ENCODE results near the gene MIB1.

GRCh38 chr18:21706386-21706865 lies 34.2 kb upstream of the MIB1 start:
- TF ChIP-seq CTCF (IDR thresholded peaks at IDR 0.05; ENCODE audit: low read length) (no peak), EZH2 (IDR thresholded peaks at IDR 0.05; ENCODE audit: borderline replicate concordance, low read length) (no peak)

Measured in OCI-LY1 (cell line).